ENCODE measurements around the gene CR1. TPM values are rescaled to one million over a fixed set of nuclear protein-coding genes. Genes with fewer than 3 reads are reported as not detected.
A peak's percentile ranks its signal among the peaks of the same experiment; 100 is the strongest.

CR1 gene
- total and polyA plus RNA-seq, 9 of the 15 experiments (the other 6 are each of a cell fraction or from before 2014, with no cell fraction given): 0.07 to 0.47 (median 0.18) TPM

- TF ChIP-seq MTA1 (IDR thresholded peaks at IDR 0.05; ENCODE audit: borderline replicate concordance) (no peak), HLTF (IDR thresholded peaks at IDR 0.05) (peak; percentile 86), ARID3A (IDR thresholded peaks at IDR 0.05; ENCODE audit: borderline replicate concordance, low read depth, low read length) (peak; percentile 89; the same call in 1 of the 2 replicates), ARID1B (IDR thresholded peaks at IDR 0.05) (peak; percentile 98), ZNF212 (CRISPR knock-in tag; IDR thresholded peaks at IDR 0.05) (0 out of 2 replicates have a peak, but pooled peaks have one; percentile 40), SREBF1 (IDR thresholded peaks at IDR 0.05; ENCODE audit: borderline replicate concordance, low read depth, low read length) (no peak), ZNF324 (CRISPR knock-in tag; IDR thresholded peaks at IDR 0.05) (no peak), NR4A1 (CRISPR knock-in tag; IDR thresholded peaks at IDR 0.05) (no peak), NR4A1 (tag; IDR thresholded peaks at IDR 0.05) (0 out of 2 replicates have a peak, but pooled peaks have one; percentile 13), ZBTB5 (IDR thresholded peaks at IDR 0.05) (no peak), ZBTB33 (CRISPR knock-in tag; IDR thresholded peaks at IDR 0.05) (peak; percentile 38; the same call in 1 of the 2 replicates), ATF7 (IDR thresholded peaks at IDR 0.05) (peak; percentile 91), GABPA (tag; conservative IDR thresholded peaks at IDR 0.05; ENCODE audit: low read depth) (peak; percentile 61), RAD51 (IDR thresholded peaks at IDR 0.05; ENCODE audit: borderline replicate concordance, low read depth) (peak; percentile 36; the same call in 1 of the 2 replicates), IFI16 (CRISPR knock-in tag; IDR thresholded peaks at IDR 0.05) (no peak), NEUROD1 (IDR thresholded peaks at IDR 0.05; ENCODE audit: borderline replicate concordance, low read depth, low read length, partially characterized antibody) (peak; percentile 70), HMG20B (CRISPR knock-in tag; IDR thresholded peaks at IDR 0.05) (no peak), SREBF2 (CRISPR knock-in tag; IDR thresholded peaks at IDR 0.05) (no peak), NBN (IDR thresholded peaks at IDR 0.05; ENCODE audit: low read depth) (peak; percentile 80; the same call in 1 of the 2 replicates)
- TF ChIP-seq, protein P1, sequence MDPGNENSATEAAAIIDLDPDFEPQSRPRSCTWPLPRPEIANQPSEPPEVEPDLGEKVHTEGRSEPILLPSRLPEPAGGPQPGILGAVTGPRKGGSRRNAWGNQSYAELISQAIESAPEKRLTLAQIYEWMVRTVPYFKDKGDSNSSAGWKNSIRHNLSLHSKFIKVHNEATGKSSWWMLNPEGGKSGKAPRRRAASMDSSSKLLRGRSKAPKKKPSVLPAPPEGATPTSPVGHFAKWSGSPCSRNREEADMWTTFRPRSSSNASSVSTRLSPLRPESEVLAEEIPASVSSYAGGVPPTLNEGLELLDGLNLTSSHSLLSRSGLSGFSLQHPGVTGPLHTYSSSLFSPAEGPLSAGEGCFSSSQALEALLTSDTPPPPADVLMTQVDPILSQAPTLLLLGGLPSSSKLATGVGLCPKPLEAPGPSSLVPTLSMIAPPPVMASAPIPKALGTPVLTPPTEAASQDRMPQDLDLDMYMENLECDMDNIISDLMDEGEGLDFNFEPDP (CRISPR knock-in tag; IDR thresholded peaks at IDR 0.05): no peak
- TF ChIP-seq, protein P2, sequence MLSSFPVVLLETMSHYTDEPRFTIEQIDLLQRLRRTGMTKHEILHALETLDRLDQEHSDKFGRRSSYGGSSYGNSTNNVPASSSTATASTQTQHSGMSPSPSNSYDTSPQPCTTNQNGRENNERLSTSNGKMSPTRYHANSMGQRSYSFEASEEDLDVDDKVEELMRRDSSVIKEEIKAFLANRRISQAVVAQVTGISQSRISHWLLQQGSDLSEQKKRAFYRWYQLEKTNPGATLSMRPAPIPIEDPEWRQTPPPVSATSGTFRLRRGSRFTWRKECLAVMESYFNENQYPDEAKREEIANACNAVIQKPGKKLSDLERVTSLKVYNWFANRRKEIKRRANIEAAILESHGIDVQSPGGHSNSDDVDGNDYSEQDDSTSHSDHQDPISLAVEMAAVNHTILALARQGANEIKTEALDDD (IDR thresholded peaks at IDR 0.05): peak; percentile 95
Measured at GRCh38 chr1:207649865-207650580, 154.1 kb downstream of the CR1 start (continued).
